ENCODE results near the gene MCAM. TPM values are rescaled to one million over a fixed set of nuclear protein-coding genes. Genes with fewer than 3 reads are reported as not detected.

MCAM gene
- total RNA-seq, 1 donor from 2014 or later = 6,347 TPM

- no peak for DNase-seq (ENCODE audit: extremely low read depth, low read depth, low spot score)
These were observed 49.3 kb downstream of the MCAM start for GRCh38 chr11:119267645-119268044.

DNA sequence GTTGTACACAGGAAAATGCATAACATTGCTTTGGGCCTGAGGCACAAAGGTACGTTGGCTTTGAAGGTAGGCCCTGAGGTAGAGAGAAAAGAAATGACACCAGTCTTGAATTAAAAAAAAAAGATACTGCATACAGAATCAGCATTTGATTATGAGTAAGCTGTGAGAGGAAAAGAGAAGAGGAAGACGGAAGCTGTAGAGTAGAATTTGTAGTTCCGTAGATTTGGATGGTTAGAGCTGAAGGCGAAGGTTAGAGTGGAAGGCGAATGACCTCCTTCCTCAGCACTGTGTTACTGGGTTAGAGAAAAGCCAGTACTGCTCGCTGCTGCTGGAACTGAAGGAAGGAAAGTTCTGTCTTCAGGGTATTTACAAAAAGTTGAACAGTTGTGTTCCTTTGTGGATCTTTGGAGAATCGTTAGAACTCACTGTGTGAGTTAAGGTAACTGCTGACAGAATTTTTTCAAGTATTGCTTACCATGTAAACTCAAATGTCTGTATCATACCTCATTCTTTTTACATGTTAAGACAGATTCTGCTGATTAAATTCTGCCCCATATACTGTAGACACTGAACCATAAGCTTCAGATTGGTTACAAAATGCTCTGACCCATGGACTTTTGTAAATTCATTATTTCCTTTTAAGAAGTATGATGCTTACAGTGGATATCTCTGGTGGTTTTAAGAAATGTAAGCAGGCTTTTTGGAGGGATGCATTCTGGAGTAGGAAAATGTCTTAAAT is 50.2 kb downstream of the MCAM start:
- no peak for DNase-seq (ENCODE audit: extremely low read depth, low read depth, low spot score)

DNA sequence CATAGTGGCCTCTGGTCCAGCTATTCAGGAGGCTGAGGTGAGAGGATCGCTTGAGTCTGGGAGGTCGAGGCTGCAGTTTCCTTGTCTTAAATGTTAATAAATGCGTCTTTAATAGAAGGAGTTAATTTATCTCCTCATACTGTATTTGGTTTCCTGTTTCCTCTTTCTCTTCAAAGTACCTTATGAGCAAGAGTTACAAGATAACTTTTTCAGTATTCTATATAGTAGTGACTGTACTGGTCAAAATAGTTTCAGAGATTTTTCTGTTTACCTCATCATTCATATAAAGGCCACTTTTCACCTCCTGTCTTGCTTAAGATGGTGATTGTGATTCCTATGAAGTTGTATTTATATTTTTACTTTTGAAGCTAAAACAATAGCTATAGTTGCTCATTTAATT is 50.9 kb downstream of the MCAM start:
- DNase-seq (ENCODE audit: extremely low read depth, low read depth, low spot score) = no peak

- no peak for DNase-seq (ENCODE audit: extremely low read depth, low read depth, low spot score)
These were observed 53.5 kb downstream of the MCAM start for GRCh38 chr11:119263352-119263940.

- DNase-seq (ENCODE audit: extremely low read depth, low read depth, low spot score) = no peak
These were observed 54.1 kb downstream of the MCAM start for GRCh38 chr11:119262668-119263351.

- no peak for DNase-seq (ENCODE audit: extremely low read depth, low read depth, low spot score)
These were observed 57.9 kb downstream of the MCAM start for GRCh38 chr11:119258983-119259382.

Other genes with a start within 250 kb of the MCAM start
- gene VPS11, start 249.3 kb downstream of the MCAM start, total RNA-seq = 36.9 and 40.3 TPM in 2 replicates
- gene HMBS, start 232.2 kb downstream of the MCAM start, total RNA-seq = 8.6 and 10.1 TPM in 2 replicates
- gene DPAGT1, start 215.3 kb downstream of the MCAM start, total RNA-seq = 18.6 and 45.5 TPM in 2 replicates
- gene C2CD2L, start 209.8 kb downstream of the MCAM start, total RNA-seq = 8.9 and 13.2 TPM in 2 replicates
- gene HINFP, start 195.6 kb downstream of the MCAM start, total RNA-seq = 13.0 and 17.3 TPM in 2 replicates
- gene ABCG4, start 168.1 kb downstream of the MCAM start, total RNA-seq = 0.29 and 1.2 TPM in 2 replicates
- gene NLRX1, start 148.4 kb downstream of the MCAM start, total RNA-seq = 21.6 and 23.3 TPM in 2 replicates
- gene NHERF4, start 131.7 kb downstream of the MCAM start, total RNA-seq = not detected in 2 replicates
- 30.6 and 38.7 TPM in 2 replicates for gene CBL, start 110.8 kb downstream of the MCAM start, total RNA-seq
- 14.4 and 19.4 TPM in 2 replicates for gene RNF26, start 17.4 kb upstream of the MCAM start, total RNA-seq
- gene C1QTNF5, start 23.8 kb upstream of the MCAM start, total RNA-seq = 113 and 153 TPM in 2 replicates
- gene MFRP, start 29.6 kb upstream of the MCAM start, total RNA-seq = 0.35 and 0.39 TPM in 2 replicates
- 0.41 TPM in 1 of 2 replicates, not detected in the other for gene USP2, start 64.6 kb upstream of the MCAM start, total RNA-seq
- gene THY1, start 106.0 kb upstream of the MCAM start, total RNA-seq = 16.1 and 23.6 TPM in 2 replicates